DMS 273 treated with DMSO at 0.1 percent for 48 hours (cell line): Measurements from ENCODE around the gene DOCK3.
"Not testable (repeated sequence)": the region's sequence is repeated elsewhere in the genome, so short reads cannot be mapped to it uniquely, and the experiment has no call there.

Experiments used
- DNase-seq: peaks from one replicate; lab custom pipeline; 2025; lab: John Stamatoyannopoulos, UW

The DOCK3 gene

DNA sequence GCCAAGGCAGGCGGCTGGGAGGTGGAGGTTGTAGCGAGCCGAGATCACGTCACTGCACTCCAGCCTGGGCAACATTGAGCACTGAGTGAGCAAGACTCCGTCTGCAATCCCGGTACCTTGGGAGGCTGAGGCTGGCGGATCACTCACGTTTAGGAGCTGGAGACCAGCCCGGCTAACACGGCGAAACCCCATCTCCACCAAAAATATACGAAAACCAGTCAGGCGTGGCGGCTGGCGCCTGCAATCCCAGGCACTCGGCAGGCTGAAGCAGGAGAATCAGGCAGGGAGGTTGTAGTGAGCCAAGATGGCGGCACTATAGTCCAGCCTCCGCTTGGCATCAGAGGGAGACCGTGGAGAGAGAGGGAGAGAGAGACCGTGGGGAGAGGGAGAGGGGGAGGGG lies 129.6 kb downstream of the DOCK3 start:
- DNase-seq, result not testable (repeated sequence)

DNA sequence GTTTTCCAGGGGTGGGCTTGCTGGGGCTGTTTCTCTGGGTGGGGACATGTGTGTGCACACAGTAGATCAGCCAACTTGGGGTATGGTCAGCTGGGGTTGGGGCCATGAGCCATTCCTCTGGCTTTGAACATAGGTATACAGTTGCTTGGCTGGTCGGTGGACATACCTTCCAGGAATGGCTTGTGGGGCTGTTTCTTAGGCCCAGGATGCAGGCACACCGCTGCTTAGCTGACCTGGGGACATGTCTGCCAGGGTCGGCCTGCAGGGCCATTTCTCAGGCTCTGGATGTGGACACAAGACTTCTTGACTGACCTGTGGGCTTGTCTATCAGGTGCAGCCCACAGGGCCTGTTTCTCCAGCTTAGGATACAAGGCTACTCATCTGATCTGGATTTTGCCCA lies 130.6 kb downstream of the DOCK3 start:
- DNase-seq, result no peak

DNA sequence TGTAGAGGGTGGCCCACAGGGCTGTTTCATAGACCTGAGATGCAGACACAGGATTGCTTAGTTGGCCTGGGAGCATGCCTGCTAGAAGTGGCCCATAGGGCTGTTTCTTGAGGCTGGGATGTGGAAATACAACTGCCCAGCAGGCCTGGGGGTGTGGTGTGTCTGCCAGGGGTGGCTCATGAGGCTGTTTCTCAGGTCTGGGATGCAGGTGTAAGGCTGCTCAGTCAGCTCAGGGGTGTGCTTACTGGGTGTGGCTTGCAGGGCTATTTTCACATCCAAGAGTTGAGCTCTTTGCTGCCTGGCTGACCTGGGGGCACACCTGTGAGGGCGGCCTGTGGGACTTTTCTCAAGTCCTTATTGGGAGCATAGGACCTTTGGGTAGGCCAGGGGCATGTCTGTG lies 131.3 kb downstream of the DOCK3 start:
- no peak for DNase-seq

DNA sequence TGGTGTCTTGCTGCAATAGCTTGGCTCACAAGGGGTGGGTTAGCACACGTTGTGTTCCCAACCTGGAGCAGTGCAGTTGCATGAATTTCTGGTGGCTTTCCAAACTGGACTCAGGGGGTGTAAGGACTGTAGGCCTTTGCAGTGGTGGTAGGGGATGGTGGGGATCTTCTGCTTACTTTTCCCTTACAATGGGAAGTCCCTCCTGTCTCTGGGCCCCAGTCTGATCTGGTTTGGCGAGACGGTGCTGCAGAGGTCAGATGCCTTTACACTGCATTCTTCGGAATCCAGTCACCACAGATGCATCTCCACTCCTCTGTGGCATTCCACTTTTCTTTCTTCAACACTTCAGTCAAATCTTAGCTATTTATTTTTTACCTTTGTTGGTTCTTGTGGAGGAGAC lies 132.1 kb downstream of the DOCK3 start:
- DNase-seq, result no peak

DNA sequence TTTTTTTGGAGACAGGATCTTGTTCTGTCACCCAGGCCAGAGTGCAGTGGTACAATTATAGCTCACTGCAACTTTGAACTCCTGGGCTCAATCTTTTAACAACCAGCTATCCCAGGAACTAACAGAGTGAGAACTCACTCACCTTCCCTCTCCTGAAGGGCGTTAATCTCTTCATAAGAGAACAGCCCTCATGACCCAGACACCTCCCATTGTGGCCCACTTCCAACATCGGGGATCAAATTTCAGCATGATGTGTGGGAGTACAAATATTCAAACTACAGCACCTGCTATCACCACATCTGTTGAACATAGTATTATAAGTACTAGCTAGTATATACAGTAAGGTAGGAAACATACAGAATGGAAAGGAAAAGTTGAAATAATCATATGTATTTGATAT lies 132.5 kb downstream of the DOCK3 start:
- peak; percentile 11 for DNase-seq

DNA sequence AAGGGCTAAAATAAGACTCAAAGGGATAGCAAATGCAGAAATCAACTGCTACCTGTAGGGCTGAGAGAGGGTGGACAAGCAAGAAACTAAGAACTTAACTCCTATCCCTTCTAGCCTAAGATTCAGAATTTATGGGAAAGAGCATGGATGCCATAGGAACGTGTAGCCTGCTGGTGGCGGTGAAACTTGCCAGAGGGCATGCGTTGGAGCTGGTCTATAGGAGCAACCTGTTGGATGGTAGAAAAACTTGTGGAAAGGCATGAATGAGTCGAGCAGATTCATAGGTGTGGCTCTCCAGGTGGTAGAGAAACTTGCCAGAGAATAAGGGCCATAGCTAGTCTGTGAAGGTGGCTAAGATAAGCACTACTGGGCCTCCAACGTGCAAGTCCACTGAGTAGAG lies 137.2 kb downstream of the DOCK3 start:
- DNase-seq, result no peak

DNA sequence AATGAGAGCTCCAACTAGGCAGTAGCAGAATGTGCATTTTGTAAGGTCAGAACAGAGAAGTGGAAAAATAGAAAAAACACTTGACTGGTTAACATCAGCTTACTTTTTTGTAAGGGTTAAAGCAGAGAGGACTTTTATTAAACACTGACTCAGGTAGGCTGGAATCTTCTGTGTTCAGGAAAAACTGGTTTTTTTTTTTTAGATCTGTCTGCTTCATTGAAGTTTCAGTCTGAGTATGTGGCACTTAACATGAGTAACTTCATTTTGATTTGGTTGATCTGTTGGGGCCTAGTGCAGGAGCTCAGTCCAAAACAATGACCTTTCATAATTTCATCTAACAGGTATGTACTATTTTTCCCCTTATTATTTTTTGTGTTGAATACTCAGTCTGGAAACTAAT lies 141.1 kb downstream of the DOCK3 start:
- DNase-seq, result no peak

DNA sequence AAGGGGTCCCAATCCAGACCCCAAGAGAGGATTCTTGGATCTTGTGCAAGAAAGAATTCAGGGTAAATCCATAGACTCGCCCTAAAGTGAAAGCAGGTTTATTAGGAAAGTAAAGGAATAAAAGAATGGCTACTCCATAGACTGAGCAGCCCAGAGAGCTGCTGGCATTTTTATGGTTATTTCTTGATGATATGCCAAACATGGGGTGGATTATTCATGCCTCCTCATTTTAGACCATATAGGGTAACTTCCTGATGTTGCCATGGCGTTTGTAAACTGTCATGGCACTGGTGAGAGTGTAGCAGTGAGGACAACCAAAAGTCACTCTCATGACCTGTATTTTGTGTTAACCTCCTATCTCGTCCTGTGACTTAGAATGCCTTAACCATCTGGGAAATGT lies 142.2 kb downstream of the DOCK3 start:
- DNase-seq, result no peak

DNA sequence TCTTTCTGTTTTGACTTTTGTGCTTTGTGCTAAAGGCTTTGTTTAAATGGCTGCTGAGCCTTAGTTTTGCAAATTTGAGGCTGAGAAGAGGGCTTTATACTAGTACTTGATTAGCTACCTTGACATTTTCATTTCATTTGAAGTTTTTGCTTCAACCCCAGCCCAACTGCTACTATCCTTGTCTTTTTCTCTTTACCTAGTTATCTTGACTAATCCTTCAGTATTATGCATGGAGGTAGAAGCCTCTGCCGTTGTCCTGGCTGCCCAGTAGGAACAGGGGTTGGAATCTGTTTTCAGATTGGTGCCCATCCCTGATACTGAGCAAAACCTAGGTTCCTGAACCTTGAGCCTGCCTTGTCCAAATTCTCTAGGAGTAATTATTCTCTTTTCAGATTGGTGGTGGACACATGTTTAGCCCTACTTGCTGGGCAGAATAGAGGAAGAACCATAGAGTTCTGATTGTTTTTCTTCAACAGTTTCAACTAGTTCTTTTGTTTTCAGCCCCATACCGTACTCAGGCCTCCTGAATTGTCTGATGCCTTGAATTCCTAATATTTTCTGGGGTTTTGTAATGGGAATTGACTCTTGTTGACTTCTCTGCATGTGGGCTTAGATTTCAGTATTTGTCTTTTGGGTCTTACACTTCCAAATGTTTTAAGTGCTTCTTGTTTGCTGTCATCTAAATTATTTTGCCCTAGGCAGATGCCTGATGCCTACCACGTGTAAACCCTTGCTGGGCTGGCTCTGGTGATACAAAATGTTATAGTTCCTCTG lies 143.2 kb downstream of the DOCK3 start:
- no peak for DNase-seq

DNA sequence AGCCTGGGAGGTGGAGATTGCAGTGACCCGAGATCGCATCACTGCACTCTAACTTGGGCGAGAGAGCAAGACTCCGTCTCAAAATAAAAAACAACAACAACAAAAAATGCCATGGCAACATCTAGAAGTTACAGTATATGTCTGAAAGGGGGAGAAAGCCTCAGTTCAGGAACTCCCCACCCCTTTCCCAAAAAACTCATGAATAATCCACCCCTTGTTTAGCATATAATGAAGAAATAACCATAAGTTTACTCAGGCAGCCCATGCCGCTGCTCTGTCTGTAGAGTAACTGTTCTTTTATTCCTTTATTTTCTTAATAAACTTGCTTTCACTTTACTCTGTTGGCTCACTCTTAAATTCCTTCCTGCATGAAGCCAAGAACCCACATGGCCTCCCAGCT lies 145.2 kb downstream of the DOCK3 start:
- no peak for DNase-seq

DNA sequence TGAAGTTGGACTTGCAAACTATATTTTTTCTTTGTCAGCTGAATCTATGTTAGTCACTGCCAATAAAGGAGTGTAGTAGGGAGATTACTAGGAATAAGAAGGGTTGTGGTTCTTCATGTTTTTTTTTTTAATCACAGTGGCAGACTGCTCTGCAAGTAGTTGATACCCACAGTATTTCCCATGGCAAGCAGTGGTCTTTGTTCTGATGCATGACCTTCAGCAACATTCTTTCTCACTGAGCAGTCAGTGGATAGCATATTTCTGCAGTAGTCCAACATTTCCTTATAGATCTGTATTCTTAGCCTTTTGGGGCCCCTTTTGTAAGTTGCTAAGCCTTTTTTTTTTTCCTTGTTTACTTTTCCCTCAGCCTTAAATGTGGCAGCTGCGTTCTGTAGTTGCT lies 151.1 kb downstream of the DOCK3 start:
- no peak for DNase-seq

DNA sequence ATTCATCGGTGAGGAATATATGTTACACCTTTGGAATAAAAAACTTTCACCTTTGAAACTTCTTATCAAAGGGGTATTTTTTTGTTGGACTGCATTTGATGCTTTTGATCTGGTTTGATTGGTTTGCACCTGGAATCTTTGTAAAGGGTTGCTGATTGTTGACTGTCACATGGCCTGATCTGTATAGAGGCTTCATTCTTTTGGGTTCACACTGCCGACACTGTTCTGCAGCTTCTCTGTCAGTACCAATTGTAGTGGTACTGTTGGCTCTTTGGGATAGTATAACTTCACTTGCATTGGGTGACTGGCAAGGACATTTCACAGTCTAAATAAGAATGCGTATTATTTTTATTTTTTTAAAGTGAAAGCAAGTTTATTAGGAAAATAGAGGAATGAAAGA lies 155.7 kb downstream of the DOCK3 start:
- DNase-seq, result no peak

DNA sequence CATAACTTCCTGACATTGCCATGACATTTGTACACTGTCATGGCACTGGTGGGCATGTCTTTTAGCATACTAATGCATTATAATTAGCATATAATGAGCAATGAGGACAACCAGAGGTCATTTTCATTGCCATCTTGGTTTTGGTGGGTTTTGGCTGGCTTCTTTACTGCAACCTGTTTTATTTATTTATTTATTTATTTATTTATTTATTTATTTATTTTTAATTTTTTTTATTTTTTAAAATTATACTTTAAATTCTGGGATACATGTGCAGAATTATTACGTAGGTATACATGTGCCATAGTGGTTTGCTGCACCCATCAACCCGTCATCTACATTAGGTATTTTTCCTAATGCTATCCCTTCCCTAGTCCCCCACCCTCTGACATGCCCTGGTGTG lies 156.3 kb downstream of the DOCK3 start:
- not testable (repeated sequence) for DNase-seq

DNA sequence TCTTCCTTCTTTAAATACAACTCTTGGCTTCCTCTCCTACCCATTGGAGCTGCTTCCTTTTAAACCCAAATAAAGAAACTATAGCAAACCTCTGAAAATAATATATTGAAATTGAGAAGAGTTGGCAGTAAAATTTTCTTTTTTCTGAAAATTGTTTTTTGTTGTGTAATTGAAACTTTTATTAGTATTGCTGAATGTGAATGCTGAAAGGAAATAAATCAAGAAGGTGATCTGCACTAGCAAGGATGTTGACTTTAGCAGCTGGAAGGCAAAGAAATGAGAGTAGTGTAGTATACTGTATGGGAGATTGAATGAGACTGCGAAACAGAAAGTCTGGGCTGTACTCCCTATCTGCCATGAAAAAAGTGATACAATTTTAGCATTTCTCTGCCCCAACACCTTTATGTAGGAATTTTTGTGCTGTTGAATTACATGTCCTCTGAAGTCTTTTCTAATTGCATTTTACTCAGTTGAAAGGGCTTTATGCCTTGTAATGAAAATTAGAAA lies 166.3 kb downstream of the DOCK3 start:
- DNase-seq, result no peak

DNA sequence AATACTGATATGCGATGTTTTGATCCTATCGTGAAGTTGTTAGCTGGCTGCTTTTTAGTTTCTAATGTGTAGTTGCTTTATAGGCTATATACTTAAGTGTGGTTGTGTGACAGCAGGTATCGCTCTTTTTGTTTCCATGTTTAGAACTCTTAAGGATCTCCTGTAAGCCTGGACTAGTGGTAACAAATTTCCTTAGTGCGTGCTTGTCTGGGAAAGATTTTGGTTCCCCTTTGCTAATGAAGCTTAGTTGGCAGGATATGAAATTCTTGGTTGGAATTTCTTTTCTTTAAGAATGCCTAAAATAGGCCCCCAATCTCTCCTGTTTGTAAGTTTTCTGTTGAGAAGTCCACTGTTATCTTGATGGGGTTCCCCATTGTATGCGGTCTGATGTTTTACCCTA lies 173.6 kb downstream of the DOCK3 start:
- DNase-seq, result no peak

DNA sequence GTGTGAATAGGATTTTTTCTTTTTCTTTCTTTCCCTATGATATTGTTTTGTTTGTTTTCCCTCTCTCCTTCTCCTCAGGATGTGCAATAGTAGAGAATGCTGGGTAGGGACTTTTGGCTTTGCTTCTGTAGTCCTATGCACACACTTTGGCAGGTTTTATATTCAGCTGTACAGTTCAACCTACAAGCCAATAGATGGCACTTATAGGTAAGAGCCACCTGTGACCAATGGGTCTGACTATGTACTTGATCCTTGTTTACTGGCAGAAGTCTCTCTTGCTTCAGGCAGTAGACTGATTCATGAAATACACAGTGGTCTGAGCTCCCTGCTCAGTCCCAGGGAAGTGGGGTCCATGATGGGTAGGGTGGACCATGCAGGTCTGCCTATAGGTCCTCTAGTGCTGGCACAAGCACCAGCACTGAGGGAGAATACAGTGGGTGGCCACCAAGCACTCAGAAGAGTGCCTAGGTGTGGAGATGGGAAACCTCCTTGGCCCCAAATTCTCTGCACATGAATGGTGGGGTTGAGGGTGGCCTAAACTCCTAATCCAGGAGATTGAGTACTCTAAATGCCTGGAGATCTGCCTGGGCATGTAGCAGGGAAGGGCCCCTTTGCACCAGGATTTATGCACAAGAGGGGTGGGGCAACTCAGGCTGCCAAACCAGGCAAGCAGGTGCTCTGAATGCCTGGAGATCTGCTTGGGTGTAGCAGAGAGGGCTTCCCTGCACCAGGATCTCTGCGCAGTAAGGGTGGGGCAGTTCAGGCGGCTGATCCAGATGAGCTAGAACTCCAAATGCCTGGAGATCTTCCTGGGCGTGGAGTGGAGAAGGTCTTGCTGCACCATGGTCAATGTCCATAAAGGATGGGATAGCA lies 176.1 kb downstream of the DOCK3 start:
- no peak for DNase-seq

DNA sequence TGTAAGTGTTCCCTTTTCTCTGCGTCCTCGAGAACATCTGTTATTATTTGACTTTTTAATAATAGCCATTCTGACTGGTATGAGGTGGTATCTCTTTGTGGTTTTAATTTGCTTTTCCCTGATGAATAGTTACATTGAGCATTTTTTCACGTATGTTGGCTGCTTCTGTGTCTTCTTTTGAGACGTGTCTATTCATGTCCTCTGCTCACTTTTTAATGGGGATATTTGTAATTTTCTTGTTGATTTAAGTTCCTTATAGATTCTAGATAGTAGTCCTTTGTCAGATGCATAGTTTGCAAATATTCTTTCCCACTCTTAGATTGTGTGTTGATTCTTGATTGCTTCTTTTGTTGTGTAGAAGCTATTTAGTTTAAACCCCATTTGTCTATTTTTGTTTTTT lies 179.2 kb downstream of the DOCK3 start:
- no peak for DNase-seq

DNA sequence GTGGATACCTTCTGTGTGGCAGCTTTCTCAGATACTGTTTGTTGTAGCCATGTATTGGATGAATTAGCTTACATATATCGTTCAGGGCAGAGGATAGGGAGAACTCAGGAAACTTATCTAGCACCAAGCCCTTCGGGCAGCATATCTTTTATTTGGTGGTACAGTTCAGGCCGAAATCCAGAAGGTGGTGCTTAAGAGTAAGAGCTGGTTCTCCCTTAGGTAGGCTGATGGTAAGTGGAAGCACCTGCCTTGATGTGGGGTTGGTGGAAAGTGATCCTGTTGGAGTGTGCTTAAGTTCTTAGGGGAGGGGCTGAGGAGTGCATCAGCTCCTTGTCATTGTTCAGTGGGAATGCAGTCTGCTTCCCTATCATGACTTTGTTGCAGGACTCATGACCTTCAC lies 187.5 kb downstream of the DOCK3 start:
- DNase-seq, result no peak

DNA sequence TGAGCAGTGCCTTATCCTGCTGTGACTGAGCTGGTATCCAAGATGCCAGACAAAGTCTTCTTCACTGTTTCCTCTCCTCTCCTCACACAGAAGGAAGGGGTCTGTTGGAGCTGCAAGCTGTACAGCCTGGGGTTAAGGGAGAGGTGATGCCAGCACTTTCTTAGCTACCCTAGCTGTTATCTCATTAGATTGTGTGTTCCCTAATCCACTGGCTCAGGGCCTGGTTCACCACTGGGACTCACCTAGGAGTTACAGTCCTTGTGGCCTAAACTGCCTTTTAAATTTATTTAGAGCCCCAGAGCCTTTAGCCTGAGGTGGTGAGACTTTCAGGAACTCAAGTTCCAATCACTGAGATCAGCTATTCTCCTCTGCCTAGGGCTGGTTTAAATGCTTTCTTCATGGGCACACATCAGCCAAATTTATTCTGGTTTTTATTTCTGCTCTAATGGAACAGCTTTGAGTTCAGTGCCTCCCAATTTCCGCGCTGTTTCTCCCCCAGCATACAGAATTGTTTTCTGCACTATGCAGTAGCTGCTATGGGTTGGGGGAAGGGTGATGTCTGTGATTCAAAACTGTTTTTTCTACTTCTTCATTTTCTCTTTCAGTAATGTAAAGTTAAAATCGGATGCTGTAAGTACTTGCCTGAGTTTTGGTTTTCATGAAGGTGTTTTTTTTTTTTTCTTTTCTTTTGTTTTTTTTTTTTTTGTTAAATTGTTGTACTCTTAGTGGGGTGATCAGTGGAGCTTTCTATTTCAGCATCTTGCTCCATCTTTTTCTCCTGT lies 198.8 kb downstream of the DOCK3 start:
- no peak for DNase-seq

DNA sequence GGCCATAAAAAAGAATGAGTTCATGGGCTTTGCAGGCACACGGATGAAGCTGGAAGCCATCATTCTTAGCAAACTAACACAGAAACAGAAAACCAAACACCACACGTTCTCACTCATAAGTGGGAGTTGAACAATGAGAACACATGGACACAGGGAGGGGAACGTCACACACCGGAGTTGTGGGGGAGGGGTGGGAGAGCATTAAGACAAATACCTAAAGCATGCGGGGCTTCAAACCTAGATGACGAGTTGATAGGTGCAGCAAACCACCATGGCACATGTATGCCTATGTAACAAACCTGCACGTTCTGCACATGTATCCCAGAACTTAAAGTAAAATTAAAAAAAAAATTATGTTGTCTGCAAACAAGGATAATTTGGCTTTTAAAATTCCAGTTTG lies 200.1 kb downstream of the DOCK3 start:
- DNase-seq, result not testable (repeated sequence)

DNA sequence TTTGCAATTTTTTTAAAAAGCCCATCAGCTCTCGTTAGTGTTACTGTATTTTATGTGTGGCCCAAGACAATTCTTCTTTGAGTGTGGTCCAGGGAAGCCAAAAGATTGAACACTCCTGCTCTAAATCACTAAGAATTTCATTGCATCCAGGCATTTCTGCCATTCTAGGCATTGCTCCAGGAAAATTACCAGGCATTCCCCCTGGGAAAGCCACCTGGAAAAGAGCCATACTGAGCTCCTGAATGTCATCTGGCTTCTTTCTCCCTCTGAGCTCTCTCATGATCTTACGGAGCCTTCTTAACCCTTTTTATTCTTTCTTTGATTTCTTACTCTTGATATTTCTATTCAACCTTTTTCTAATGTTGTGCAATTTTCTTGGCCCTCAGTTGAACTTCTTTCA lies 202.2 kb downstream of the DOCK3 start:
- peak; percentile 10 for DNase-seq

DNA sequence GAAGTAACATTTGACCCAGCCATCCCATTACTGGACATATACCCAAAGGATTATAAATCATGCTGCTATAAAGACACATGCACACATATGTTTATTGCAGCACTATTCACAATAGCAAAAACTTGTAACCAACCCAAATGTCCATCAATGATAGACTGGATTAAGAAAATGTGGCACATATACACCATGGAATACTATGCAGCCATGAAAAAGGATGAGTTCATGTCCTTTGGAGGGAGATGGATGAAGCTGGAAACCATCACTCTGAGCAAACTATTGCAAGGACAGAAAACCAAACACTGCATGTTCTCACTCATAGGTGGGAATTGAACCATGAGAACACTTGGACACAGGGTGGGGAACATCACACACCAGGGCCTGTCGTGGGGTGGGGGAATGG lies 208.0 kb downstream of the DOCK3 start:
- DNase-seq, result not testable (repeated sequence)
